Right lobe of liver (tissue), 4 donors: Measurements from ENCODE around the gene KRTAP5-4.
"Not testable (repeated sequence)": the region's sequence is repeated elsewhere in the genome, so short reads cannot be mapped to it uniquely, and the experiment has no call there.

Experiments used
- POLR2A ChIP-seq: fragments of 450-650 bp; IDR thresholded peaks from one replicate; pipeline ENCODE4 v1.6.1; 2017; ENCODE audit warnings: antibody characterized with exemption, mild to moderate bottlenecking
- TF ChIP-seq, protein P1 (sequence below), 4 donors: fragments of 200-600 bp in 3 of 4; fragments of 450-650 bp in 1 of 4; IDR thresholded peaks; one replicate each; pipeline versions ENCODE4 v1.5.1 to v1.8.0; 2016 to 2022; ENCODE audit warnings: antibody characterized with exemption in 4 of 4, mild to moderate bottlenecking in 2 of 4
- donor health status: DM: no; HTN: no; CAD: no.
- donor health status: DM: no; HTN: no; CAD: no.
- donor health status: DM: no; HTN: yes; CAD: no.

DNA sequence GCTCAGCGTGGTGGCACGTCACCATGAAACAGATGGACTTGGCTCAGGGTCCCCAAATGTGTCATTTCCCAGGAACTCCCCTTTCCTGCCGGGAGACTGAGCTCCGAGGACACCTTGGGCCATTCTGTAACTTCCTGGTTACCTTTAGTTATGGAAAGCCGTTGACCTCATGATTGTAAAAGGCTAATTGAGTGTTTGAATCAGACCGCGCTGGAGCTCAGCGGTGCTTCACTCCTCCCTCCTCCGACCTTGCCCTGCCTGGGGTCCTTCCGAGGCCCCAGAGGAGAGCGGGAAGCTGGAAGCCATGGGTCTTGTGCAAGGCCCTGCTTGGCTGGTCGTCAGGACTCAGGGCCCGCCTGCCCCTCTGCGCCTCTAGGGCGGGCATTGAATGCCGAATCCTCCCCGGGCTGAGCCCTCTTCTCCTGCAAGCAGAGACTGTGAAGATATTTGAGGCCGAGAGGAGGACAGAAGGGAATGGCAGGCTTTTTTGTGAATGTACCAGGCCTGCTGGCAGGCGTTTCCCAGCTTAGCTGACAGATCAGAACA, 25.3 kb downstream of the KRTAP5-4 start:
- TF ChIP-seq, protein P1, sequence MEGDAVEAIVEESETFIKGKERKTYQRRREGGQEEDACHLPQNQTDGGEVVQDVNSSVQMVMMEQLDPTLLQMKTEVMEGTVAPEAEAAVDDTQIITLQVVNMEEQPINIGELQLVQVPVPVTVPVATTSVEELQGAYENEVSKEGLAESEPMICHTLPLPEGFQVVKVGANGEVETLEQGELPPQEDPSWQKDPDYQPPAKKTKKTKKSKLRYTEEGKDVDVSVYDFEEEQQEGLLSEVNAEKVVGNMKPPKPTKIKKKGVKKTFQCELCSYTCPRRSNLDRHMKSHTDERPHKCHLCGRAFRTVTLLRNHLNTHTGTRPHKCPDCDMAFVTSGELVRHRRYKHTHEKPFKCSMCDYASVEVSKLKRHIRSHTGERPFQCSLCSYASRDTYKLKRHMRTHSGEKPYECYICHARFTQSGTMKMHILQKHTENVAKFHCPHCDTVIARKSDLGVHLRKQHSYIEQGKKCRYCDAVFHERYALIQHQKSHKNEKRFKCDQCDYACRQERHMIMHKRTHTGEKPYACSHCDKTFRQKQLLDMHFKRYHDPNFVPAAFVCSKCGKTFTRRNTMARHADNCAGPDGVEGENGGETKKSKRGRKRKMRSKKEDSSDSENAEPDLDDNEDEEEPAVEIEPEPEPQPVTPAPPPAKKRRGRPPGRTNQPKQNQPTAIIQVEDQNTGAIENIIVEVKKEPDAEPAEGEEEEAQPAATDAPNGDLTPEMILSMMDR (IDR thresholded peaks at IDR 0.05): not testable (repeated sequence)
- TF ChIP-seq POLR2A: not testable (repeated sequence)
